Measurements from ENCODE around the gene VSTM2L. TPM values are rescaled to one million over a fixed set of nuclear protein-coding genes. Genes with fewer than 3 reads are reported as not detected.

Gene VSTM2L
- total and polyA plus RNA-seq, 9 of the 15 experiments (the other 6 are each of a cell fraction or from before 2014, with no cell fraction given): not detected

DNA sequence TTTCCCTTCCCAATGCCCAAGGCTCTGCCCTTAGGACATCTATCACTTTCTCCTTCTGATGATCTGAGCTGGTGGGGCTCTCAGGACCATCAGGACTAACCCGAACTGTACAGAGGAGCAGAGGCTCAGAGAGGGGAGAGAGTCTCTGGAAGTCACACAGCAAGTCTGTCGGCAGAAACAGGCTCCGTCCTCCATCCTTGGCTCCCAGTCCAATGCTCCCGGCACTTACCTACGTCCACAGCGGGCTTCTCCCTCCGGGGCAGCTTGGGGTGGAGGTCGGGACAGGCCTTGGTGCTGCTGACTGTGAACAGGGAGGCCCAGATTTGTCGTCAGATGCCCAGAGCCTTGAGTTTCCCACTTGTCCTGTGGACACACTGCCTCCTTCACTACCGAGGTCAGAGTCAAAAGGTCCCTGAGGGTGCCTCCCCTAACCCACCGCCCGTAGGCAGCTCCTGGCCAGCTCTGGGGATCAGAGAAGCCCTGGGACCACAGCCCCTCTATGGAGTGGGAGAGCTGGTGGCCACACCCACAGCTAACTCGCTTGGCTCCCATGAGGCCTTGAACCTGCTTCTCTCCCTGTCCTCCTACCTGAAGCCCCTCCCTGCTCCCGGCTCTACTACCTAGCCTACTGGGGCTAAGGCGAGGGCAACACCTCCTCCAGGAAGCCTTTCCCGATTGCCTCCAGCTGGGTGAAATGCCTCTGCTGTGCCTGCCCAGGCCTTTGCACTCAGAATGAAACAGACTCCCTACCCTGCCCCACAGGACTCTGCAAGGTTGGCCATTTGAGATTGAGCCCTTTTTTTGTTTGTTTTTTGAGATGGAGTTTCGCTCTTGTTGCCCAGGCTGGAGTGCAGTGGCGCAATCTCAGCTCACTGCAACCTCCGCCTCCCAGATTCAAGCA is 22.6 kb downstream of the VSTM2L start (continued):
- TF ChIP-seq GTF2F1 (IDR thresholded peaks at IDR 0.05; ENCODE audit: low read depth, low read length) (no peak), SAP30 (IDR thresholded peaks at IDR 0.05; ENCODE audit: borderline replicate concordance, insufficient read depth, low read depth, low read length, poor library complexity, severe bottlenecking) (no peak), NCOA2 (IDR thresholded peaks at IDR 0.05; ENCODE audit: partially characterized antibody in 2 of 2) (no peak), NRF1 (conservative IDR thresholded peaks at IDR 0.05 in 1 of 2, IDR thresholded peaks at IDR 0.05 in 1 of 2) (no peak)

DNA sequence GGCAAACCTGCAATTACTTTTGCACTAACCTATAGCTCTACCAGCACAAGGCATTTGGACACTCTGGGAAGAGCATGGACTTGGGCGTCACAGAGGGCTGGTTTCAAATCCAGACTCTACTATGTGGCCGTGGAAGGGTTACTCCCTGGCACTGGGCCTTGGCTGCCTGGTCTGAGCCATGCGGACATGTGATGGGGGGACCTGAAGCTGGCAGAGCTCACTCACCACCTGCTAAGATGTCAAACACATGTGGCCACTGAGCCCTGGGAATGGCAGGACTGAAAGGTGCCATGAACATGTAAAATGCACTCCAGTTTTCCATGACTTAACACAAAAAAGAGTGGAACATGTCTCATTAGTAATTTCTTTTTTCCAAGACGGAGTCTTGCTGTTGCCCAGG is 23.7 kb downstream of the VSTM2L start:
- Histone ChIP-seq H3K9me3 (replicated peaks; ENCODE audit: control insufficient read depth, insufficient read depth, low read depth, low read length) (no peaks in the 10 kb centered on the region), H3K4me2 (ENCODE audit: insufficient read depth, low read length) (no peak overlapping the region), H3K36me3 (ENCODE audit: control insufficient read depth, insufficient read depth, low read length) (no peaks in the 10 kb centered on the region), H3K4me3 (no peak overlapping the region), H3K4me1 (replicated peaks in 1 of 2; ENCODE audit: control insufficient read depth in 2 of 2, insufficient read depth in 2 of 2, low read length in 2 of 2) (peaks cover 0 to 5% of the 10 kb centered on the region in 2 experiments; a peak in 1 of 5 replicates), H3K9ac (ENCODE audit: insufficient read depth in 1 of 2, low read depth in 2 of 2, low read length in 2 of 2) (no peak overlapping the region), H3K27ac (ENCODE audit: extremely low read depth, low read depth, low read length) (no peak overlapping the region), H3K9me1 (ENCODE audit: control insufficient read depth, insufficient read depth, low read length) (peaks cover 3% of the 10 kb centered on the region), H4K20me1 (replicated peaks; ENCODE audit: control insufficient read depth, insufficient read depth, low read length) (peaks cover 3% of the 10 kb centered on the region; the same call in 1 of the 2 replicates), H3K79me2 (ENCODE audit: control insufficient read depth, insufficient read depth, low read length) (no peaks in the 10 kb centered on the region), H2AFZ (ENCODE audit: low read depth, low read length) (no peak overlapping the region), H3K27me3 (ENCODE audit: control insufficient read depth in 2 of 2, insufficient read depth in 2 of 2, low read length in 2 of 2) (peaks cover 47 to 82% of the 10 kb centered on the region in 2 experiments; a peak in 4 of 5 replicates)
- ATAC-seq (no peak), FAIRE-seq (no peak), DNase-seq (ENCODE audit: extremely low read depth in 1 of 4, low spot score in 3 of 4) (no peak)
- intact Hi-C loops (cut with micrococcal nuclease) (no loop called here), in situ Hi-C loops (cut with MboI) (no loop called here)
- ChIA-PET POLR2A (no interaction called here), CTCF (ENCODE audit: low intra/inter-chr PET ratio) (no interaction called here)
- TF ChIP-seq ZNF24 (IDR thresholded peaks at IDR 0.05) (no peak), ZNF699 (CRISPR knock-in tag; IDR thresholded peaks at IDR 0.05; ENCODE audit: insufficient replicate concordance) (no peak), SMC3 (conservative IDR thresholded peaks at IDR 0.05; ENCODE audit: insufficient read depth, low read depth, low read length) (no peak), XRCC3 (IDR thresholded peaks at IDR 0.05) (no peak), MBD2 (IDR thresholded peaks at IDR 0.05; ENCODE audit: borderline replicate concordance, low read depth) (no peak)
- TF ChIP-seq, protein P1, sequence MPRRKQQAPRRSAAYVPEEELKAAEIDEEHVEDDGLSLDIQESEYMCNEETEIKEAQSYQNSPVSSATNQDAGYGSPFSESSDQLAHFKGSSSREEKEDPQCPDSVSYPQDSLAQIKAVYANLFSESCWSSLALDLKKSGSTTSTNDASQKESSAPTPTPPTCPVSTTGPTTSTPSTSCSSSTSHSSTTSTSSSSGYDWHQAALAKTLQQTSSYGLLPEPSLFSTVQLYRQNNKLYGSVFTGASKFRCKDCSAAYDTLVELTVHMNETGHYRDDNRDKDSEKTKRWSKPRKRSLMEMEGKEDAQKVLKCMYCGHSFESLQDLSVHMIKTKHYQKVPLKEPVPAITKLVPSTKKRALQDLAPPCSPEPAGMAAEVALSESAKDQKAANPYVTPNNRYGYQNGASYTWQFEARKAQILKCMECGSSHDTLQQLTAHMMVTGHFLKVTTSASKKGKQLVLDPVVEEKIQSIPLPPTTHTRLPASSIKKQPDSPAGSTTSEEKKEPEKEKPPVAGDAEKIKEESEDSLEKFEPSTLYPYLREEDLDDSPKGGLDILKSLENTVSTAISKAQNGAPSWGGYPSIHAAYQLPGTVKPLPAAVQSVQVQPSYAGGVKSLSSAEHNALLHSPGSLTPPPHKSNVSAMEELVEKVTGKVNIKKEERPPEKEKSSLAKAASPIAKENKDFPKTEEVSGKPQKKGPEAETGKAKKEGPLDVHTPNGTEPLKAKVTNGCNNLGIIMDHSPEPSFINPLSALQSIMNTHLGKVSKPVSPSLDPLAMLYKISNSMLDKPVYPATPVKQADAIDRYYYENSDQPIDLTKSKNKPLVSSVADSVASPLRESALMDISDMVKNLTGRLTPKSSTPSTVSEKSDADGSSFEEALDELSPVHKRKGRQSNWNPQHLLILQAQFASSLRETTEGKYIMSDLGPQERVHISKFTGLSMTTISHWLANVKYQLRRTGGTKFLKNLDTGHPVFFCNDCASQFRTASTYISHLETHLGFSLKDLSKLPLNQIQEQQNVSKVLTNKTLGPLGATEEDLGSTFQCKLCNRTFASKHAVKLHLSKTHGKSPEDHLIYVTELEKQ (CRISPR knock-in tag; IDR thresholded peaks at IDR 0.05): no peak
- BruUV-seq (replicated peaks): no TSS peak
- WGBS (ENCODE audit: insufficient coverage, low coverage, missing lambda C conversion rate): 3% methylated on average over 4 of the region's 4 CpGs

Data from K562 (cell line).